HG03521 (cell line): ENCODE measurements around the gene FBXW8.

ENCODE experiments used
- ATAC-seq: cut with Tn5 transposase; IDR thresholded peaks from one replicate; pipeline ENCODE4 v1.9.1; 2021; ENCODE audit warnings: mild to moderate bottlenecking, moderate library complexity; ENCODE audit not compliant: unreplicated experiment

The FBXW8 gene

DNA sequence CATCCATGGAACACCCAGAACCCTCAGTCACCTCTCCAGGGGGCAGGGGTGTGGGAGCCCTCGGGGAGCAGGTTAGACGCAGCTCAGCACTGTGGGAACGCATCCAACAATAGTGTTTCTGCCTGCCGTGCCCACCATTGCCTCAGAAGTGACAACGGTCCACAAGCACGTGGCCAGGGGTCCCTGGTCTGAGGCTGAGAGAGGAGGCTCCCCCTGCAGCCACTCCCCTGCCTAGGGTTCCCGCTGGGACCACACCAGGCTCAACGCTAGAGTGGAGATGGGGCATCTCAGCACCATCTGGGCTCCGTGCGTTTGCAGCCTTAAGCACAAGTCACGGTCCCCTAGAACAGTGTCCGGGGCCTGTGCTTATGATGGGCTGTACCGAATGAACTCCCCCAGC is 125.8 kb downstream of the FBXW8 start:
- ATAC-seq, result no peak

DNA sequence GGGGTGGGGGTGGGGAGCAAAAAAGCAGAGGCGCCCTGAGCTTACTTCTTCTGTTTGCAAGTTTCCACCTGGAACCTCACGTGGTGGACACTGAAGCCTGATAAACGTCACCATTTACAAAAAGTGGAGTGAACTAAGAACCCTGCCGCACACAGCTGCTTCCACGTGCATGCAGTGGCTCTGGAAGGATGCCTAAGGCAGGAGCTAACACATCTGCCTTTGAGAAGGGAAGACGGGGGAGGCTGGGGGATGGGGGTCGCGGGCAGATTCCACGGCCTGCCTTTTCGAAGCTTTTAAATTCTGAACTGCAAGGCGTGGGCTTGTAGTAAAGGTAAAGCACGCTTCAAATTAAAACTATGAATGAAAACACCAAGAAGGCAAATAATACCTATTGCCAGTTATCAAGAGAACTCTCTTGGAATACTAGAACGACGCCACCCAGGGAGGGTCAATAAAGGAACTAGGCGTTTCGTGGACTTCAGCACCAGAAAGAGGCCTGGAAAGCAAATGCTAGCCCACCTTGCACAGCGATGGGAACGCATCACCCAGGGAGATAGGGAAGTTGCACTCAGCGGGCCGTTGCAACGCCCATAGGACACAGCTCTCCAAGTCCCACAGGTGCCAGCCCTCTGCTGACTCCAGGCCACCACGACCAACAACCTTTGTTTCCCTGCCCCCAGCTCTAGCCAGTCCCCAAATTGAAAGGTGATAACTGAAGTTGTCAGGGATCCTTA is 126.7 kb downstream of the FBXW8 start:
- ATAC-seq, result no peak

DNA sequence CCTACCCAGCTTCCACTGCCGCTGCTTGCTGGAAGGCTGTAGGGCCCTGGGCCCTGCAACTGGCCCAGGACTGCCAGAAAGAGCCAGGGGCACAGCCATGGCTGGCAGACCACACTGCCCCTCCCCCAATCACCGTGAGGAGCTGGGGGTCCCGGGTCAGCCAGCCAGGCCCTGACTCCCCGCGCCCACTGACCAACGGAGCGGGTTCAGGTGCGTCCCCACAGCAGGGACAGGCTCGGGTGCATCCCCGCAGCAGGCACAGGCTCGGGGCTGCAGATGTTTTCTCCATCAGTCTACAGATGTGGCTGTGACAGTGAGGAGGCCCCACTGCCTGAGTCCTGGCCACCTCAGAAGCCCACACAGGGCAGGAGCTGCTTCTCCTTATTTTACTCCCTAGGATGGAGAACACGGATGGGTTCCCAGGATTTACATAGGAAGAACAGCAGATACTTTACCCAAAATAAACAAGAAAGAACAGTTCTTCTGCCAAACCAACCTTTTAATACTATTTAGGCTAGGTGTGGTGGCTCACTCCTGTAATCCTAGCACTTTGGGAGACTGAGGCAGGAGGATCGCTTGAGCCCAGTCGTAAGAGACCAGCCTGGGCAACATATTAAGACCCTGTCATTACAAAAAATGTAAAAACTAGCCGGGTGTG is 127.4 kb downstream of the FBXW8 start:
- no peak for ATAC-seq

DNA sequence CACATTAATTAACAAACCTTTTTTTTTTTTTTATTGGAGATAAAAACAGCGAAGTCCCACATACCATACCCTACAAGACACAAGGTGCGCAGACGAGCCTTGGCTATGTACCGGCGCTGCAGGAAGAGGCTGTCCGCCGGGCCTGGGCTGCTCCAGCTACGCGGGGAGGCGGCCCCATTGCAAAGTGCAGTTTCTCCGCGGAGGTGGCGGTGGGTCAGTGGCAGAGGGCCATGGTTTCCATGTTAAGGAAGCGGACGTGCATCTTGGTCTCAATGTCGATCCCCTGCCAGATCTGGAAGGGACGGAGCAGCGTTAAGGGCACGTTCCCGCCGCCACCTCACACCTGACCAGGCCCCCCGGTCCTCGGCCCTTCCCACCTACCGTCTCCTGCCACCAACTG is 128.2 kb downstream of the FBXW8 start:
- no peak for ATAC-seq

DNA sequence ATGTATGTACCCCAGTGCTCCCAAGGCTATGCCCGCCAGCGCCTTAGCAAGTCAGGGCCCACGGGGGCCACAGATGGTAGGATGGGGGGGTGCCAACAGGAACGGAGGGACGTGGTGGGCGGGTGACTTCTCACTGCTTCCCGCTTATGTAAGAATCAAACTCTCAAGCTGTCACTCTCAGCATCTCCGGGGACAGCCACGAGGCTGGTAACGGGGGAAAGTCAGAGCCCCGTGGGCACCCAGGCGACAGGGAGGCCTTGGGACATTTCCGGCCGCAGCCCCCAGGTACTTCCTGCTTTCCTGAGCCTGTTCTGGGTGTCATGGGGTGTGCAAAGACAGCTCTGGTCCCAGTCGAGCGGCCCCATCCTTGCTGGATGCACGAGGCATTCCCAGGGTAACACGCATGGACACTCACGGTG is 129.2 kb downstream of the FBXW8 start:
- ATAC-seq, result no peak

DNA sequence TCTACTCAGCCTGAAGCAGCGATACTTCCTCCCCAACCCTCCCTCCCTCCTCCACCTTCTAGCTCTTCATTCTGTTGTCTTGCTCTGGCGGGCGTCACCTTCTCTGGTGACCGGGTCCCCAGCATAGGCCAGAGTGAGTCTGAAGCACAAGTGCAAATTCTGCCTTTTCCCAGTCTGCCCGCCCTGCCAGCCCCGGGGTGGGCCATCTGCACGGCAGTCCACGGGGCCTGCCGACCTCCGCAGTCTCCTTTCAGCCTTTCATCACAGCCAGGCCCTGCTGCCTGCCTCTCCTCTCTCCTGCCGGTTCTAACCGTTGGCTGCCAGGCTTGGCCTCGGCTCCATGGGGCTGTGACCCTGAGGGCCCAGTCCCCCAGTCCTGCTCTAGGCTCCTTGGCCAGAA is 129.7 kb downstream of the FBXW8 start:
- no peak for ATAC-seq

DNA sequence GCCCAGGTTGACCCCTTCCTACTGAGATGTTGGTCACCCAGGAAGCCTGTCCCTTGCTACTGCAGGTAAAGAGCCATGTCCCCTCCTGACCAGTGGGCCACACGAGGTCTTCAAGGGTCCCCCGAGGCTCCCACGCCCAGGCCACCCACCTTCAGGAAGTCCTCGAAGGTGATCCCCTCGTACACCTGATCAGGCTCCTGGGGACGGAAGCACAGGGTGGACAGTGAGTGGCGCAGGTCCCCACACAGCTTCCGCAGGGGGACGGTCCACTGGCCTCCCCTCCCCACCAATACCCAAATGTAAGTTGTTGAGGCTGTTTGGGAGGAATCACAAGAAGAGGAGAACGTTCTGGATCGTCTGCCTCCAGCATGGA is 131.0 kb downstream of the FBXW8 start:
- ATAC-seq, result no peak

DNA sequence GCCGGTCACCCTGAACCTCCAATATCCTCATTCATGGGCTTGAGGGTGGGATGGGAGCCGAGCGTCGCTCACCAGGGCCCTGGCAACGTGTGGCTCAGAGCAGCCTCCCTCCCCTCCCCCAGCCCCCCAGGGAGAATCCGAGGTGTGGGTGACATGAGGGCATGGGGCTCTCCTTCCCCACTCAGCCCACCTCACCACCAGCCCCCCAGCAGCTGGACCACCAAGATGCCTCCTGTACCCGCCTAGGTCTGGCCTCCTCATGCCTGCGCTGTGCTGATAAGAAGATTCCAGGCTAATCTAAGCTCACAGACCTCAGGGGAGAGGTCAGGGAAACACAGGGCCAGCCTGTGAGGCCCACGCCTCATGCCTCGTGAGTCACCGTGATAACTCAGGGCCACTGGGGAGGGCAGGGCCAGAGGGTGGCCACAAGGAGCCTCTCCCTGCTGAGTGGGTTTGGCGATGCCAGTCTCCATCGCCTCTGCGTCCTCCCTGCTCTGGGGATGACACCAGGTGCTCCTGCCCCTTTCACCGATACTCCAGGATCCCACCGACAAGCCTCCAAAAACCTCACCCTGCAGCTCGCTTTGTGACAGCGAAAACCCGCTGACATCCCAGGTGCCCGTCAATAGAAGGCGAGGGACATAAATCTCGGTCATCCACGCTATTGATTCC is 131.6 kb downstream of the FBXW8 start:
- no peak for ATAC-seq

DNA sequence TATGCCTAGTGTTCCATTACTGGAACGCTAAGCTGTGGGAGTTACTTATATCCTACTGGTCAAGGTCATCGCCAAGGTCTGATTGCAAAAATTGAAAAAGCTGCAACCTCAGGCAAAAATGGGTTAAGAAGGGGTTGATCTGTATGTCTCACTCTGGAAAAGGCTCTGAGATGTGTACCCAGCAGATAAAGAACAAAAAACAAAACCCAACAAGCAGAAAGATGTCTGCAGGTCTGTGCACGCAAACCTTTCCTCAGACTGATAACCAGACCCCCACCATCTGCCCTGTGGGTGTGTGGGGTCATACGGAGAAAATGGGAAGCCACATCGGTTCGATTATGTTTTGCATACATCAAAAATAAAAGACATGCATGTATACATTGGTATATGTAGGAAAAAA is 132.1 kb downstream of the FBXW8 start:
- no peak for ATAC-seq

DNA sequence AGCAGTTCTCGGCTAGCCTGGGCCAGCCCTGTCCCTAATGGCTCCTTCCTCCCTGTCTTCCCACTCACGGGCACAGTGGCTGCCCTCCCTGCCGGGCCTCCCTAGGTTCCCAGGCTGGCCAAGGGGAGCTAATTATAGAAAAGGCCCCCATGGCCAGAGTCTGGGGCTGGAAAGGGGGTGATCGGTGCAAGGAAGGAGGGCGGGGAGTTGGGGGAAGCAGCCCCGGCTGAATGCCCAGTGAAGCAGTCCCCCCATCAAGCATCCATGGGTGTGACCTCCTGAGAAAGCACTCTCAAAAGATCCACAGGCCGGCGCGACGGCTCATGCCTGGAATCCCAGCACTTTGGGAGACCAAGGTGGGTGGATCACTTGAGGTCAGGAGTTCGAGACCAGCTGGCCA is 133.6 kb downstream of the FBXW8 start:
- ATAC-seq, result no peak

DNA sequence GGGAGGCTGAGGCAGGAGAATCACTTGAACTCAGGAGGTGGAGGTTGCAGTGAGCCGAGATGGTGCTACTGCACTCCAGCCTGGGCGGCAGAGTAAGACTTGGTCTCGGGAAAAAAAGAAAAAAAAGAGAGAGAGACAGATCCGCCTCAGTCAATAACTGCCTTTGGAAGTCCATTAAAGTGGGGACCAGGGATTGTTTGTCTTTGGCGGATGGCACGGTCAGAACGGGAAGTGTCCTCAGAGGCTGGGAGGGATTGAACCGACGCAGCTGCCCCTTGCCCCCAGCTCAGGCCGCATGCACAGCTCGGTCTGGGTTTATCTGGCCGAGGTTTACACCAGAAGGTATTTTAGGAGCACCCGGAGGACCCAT is 134.0 kb downstream of the FBXW8 start:
- ATAC-seq, result no peak

DNA sequence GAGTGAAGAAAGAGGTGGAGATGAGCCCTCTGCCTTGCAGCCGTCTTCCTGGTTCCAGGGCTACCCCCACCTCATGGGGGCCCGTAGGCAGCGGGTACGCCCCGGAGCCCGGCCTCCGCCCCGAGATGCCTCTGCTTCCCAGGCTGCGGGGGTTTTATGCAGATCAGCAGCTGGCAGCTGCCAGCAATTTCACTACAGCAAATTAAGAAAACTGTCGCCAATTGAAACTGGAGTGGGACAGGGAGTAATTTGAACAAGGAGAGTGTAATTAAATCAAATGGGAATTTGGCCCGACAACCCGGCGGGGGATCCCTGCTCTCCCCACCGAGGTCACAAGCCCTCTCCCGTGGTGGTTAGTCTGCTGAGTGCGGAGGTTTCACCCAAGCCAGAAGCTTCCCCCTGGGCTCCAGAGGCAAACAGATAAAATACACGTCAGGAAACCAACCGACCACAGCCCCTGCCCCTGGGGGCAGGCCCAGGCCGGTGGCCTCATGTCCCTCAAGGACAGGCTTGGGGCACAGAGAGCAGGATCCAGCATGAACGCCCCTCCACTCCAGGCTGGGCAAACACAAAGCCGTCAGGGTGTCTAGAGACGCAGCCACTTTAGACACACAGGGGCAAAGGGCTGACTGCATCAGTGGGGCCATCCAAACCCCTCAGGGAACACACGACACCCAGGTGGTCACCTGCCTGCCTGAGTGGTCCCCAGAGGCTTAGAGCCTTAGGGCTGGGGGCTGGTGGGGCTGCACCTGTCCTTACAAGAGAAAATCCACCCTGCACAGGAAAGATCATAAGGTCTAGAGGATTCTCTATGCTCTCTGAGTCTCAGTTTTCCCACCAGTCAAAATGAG is 134.6 kb downstream of the FBXW8 start:
- no peak for ATAC-seq

DNA sequence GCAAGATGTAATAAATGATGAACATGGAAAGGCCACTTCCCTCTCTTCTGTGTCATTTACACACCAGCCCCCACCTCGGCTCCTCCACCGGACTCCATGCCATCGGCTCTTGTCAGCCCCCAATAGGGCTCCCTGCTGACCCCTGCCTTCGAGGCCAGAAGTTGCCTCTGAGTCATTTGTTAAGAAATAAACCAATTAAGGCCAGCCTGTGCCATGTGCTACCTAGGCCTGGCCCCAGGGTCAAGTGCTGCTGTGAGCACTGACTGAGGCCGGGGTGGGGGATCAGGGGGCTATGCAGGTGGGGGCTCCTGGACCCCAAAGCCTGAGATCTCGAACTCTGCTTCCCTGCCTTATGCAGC is 135.2 kb downstream of the FBXW8 start:
- ATAC-seq, result no peak

DNA sequence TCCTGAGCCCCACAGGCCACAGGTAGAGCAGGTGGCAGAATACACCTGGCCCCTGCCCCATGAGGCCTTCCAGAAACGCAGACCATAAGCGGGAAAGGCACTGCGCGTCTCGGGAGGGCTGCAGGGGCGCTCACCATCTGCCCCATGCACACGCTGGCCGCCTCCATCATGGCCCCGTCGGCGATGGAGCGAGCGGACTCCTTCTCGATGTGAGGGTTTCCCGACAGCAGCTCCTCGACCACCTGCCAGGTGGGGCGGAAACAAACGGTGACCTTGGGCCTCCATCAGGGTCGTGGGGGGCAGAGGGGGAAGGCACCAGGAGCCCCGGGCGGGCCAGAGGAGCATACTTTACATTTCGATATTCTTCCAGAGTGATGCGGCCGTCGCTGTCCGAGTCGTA is 135.7 kb downstream of the FBXW8 start:
- ATAC-seq, result no peak

DNA sequence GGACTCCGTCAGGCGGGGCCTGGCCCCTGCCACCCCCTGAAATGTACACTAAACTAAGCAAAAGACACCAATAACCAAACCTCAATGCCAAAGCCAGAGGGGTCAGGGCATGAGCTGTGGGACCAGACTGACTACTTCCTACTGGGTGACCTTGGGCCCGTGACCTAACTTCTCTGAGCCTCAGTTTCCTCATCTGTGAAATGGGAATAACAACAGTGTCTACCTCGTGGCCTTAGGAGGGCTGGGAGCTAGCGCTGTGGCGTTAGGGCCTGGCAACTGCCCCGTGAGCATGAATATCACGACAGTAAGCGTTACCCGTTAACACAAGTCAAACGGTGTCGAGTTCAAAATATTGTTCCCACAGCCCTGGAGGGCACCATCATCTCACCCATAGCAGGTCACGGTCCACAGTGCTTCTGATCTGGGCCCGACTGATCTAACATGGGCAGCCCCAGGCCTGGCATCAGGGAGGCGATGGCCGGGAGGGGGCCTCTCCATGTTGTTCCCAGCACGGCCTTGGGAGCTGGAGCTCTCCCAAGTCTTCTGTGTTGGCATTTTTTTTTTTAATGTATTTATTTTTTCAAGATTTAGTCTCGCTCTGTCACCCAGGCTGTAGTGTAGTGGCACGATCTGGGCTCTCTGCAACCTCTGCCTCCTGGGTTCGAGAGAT is 136.2 kb downstream of the FBXW8 start:
- ATAC-seq, result no peak

DNA sequence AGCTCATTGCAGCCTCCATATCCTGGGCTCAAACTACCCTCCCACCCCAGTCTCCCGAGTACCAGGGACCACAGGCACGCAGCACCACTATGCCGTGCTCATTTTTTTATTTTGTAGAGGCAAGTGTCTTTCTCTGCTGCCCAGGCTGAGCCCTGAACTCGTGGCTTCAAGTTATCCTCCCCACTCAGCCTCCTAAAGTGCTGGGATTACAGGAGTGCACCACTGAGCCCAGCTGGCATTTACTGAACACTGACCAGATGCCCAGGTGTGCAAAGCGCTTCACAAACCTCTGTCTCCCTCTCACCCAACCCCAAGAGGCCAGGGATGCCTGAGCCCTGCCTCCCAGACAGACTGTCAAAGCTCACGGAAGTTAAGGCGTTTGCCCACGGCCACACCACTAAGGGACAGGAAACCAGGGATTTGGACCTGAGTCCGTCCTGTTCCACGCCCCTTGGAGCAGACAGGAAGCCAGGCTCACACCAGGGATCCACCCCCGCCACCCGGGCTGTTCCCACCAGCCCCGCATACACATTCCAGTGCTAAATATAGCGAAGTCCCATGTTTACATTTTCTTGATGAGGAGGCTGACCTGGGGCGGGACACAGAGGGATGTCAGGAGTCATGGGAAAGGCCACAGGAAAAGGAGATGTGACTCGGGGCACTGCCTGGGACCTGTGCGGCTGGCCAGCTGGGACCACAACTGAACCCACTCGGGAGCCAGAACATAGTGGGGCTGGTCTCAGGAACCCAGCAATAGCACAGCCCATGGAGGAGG is 137.2 kb downstream of the FBXW8 start:
- ATAC-seq, result no peak

DNA sequence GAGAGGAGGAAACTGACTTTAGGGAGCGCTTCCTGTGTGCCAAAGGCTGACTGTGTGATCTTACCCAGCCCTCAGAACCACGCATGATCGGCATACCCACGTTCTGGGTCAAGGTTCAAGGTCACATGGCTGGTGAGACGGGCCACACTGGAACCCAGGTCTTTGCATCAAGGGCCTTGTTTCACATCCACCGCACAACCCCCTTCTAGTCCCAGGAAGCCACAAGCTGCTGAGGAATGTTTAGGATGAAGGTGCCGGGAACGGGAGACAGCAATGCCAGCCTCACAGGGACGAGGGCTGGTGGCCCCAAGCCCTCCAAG is 137.8 kb downstream of the FBXW8 start:
- no peak for ATAC-seq

DNA sequence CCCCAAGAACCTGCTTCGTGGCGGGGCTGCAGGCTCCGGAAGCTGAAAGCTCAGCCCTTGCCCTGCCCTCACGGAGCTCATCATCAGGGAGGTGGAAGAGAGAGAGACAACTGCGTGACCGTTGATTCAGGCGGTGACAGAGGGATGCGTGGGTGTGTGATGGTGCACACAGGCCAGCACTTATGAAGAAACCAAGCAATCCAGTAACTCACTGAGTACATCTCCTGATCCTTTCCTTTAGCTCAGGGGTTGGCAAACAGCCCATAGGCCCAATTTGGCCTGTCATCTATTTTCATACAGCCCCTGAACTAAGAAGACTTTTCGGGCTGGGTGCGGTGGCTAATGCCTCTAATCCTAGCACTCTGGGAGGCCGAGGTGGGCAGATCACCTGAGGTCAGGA is 138.5 kb downstream of the FBXW8 start:
- no peak for ATAC-seq

DNA sequence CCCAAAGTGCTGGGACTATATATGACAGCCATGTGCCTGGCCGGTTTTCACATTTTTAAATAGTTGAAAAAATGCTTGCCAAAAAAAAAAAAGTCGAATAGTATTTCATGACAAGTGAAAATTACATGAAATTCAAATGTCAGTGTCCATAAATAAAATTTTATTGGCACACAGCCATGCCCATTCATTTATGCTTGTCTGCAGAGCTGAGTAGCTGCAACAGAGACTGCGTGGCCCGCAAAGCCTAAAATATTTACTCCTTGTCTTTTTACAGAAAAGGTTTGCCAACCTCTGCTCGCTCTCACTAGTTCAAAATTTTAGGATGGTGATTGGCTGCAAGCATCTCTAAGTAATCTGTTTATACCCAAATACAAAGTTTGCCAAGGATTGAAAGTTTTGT is 139.3 kb downstream of the FBXW8 start:
- ATAC-seq, result no peak

DNA sequence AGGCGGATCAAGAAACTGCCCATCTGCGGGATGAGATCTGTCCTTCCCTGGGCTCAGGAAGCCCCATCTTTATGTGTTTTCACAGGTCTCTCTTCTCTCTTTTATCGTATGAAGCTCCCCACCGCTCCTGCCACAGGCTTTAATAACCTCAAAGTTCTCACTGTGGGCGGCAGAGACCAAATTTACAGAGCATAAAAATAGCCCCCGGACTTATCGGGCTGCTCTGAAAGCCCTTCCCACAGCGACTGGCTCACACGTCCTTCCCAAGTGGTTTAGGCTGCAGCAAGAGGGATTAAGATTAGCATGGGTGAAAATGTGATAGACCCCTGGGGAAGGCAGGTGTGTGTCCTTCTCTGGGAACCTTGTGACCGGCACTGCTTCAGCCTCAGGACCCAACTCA is 140.6 kb downstream of the FBXW8 start:
- no peak for ATAC-seq
